ENCODE measurements around the gene OLIG3. TPM values are rescaled to one million over a fixed set of nuclear protein-coding genes. Genes with fewer than 3 reads are reported as not detected.

OLIG3 gene
- total RNA-seq, 1 experiment from 2014 or later: not detected

DNA sequence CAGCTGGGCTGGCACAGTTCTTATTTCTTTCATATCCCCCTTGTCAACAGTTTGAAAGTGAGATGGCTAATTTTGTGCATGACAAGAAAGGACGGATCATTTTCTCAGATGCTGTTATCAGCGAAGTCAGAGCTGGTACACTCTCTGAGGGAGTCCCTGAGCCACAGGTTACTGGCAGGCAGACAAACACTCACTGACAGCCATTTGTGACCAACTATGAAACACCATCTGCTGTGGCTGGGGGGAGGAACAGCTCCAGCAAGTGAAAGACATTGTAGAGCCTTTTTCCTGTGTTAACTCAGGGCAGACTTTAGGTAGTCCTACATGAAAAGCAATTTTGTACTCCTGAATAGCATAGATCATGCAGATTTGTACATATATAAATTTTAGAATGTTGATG lies 22.2 kb downstream of the OLIG3 start:
- Mint-ChIP-seq H3K27me3 (ENCODE audit: unreplicated experiment) (peaks cover 19% of the 10 kb centered on the region), H3K4me3 (ENCODE audit: low read depth, unreplicated experiment) (no peak overlapping the region), H3K9me3 (ENCODE audit: low read depth, unreplicated experiment) (no peaks in the 10 kb centered on the region), H3K4me1 (ENCODE audit: low read depth, unreplicated experiment) (no peaks in the 10 kb centered on the region), H3K36me3 (ENCODE audit: insufficient read depth, unreplicated experiment) (no peaks in the 10 kb centered on the region), H3K27ac (ENCODE audit: unreplicated experiment) (no peak overlapping the region)
- TF ChIP-seq, protein P1, sequence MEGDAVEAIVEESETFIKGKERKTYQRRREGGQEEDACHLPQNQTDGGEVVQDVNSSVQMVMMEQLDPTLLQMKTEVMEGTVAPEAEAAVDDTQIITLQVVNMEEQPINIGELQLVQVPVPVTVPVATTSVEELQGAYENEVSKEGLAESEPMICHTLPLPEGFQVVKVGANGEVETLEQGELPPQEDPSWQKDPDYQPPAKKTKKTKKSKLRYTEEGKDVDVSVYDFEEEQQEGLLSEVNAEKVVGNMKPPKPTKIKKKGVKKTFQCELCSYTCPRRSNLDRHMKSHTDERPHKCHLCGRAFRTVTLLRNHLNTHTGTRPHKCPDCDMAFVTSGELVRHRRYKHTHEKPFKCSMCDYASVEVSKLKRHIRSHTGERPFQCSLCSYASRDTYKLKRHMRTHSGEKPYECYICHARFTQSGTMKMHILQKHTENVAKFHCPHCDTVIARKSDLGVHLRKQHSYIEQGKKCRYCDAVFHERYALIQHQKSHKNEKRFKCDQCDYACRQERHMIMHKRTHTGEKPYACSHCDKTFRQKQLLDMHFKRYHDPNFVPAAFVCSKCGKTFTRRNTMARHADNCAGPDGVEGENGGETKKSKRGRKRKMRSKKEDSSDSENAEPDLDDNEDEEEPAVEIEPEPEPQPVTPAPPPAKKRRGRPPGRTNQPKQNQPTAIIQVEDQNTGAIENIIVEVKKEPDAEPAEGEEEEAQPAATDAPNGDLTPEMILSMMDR (IDR thresholded peaks at IDR 0.05; ENCODE audit: unreplicated experiment): no peak
- CTCF ChIA-PET: no interaction called here
- no peak for DNase-seq
- intact Hi-C loops (cut with micrococcal nuclease; ENCODE audit: unreplicated experiment): no loop called here
- BruUV-seq (replicated peaks): no TSS peak

DNA sequence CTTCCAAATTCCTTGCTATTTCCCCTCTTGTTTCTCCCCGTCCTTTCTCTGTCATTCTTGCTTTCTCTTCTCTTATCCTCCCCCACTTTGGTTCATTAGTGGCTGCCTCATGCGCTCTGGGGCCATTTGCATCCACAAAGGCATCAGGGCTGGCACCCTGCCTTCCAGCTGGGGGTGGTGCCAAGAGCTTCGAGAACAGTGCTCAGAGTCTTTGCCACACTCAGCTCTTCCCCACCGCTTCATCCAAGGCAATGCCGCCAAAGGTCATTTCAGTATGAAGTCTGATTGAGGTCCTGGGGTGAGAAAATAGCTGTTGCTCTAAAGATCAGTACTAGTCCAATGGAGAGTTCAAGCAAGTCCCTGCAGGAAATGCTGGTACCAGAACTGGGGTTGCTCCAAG lies 22.7 kb downstream of the OLIG3 start:
- intact Hi-C loops (cut with micrococcal nuclease; ENCODE audit: unreplicated experiment): no loop called here

DNA sequence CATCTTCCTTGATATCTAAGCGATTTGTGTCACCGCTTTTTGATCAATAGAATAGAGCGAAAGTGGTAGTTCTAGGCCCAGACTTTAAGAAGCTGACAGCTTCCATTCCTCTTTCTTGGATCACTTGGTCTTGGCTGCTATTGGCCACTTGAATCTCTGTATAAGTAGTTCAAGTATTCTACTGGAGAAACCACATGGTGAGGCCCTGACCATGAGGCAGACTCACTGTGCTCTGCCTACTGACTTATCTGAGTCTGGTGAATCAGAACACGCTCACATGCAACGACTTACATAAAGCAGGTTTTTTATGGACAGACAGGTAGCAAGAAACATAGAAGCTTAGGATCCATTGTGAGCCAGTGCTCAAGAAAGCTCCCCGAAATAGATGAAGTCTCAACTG lies 27.0 kb downstream of the OLIG3 start:
- Mint-ChIP-seq H3K4me1 (ENCODE audit: low read depth, unreplicated experiment) (no peaks in the 10 kb centered on the region), H3K27ac (ENCODE audit: unreplicated experiment) (no peak overlapping the region), H3K36me3 (ENCODE audit: insufficient read depth, unreplicated experiment) (no peaks in the 10 kb centered on the region), H3K9me3 (ENCODE audit: low read depth, unreplicated experiment) (no peaks in the 10 kb centered on the region), H3K4me3 (ENCODE audit: low read depth, unreplicated experiment) (no peak overlapping the region), H3K27me3 (ENCODE audit: unreplicated experiment) (peaks cover 36% of the 10 kb centered on the region)
- DNase-seq: no peak
- CTCF ChIA-PET: no interaction called here
- no TSS peak for BruUV-seq (replicated peaks)
- intact Hi-C loops (cut with micrococcal nuclease; ENCODE audit: unreplicated experiment): no loop called here
- TF ChIP-seq, protein P1 (IDR thresholded peaks at IDR 0.05; ENCODE audit: unreplicated experiment): no peak

More for the DNA sequence above, 22.7 kb downstream of the OLIG3 start:
- TF ChIP-seq, protein P1 (IDR thresholded peaks at IDR 0.05; ENCODE audit: unreplicated experiment): no peak
- H3K9me3 Mint-ChIP-seq (ENCODE audit: low read depth, unreplicated experiment): no peaks in the 10 kb centered on the region
- H3K27me3 Mint-ChIP-seq (ENCODE audit: unreplicated experiment): peaks cover 19% of the 10 kb centered on the region
- H3K36me3 Mint-ChIP-seq (ENCODE audit: insufficient read depth, unreplicated experiment): no peaks in the 10 kb centered on the region
- no peak overlapping the region for H3K4me3 Mint-ChIP-seq (ENCODE audit: low read depth, unreplicated experiment)
- H3K4me1 Mint-ChIP-seq (ENCODE audit: low read depth, unreplicated experiment): no peaks in the 10 kb centered on the region
- H3K27ac Mint-ChIP-seq (ENCODE audit: unreplicated experiment): no peak overlapping the region
- no TSS peak for BruUV-seq (replicated peaks)
- no peak for DNase-seq
- CTCF ChIA-PET: no interaction called here

DNA sequence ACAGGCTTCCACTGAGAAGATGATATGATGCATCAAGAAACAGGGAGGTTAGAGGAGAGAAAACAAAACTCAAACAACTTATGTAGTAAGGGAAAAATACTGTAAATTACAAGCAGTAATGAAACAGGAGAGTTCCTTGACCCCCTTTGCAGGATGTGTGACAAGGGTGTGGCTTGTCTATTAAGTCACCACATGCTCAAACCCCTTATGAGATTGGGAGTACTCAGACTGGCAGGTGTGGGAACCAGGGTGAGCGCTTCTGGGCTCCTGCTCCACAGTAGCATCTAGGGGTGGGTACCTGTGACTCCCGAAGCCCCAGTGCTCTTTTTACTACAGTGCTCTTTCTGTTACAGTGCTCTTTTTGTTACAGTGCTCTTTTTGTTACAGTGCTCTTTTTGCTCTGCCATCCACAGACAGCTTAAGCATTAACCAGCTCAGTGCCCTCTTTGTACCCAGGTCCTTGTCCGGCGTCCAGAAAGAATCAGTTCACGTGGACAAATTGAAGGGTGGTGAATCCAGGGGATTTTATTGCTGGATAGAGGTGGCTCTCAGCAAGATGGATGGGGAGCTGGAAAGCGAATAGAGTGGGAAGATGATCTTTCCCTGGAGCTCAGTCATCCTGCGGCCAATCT lies 28.7 kb downstream of the OLIG3 start:
- Mint-ChIP-seq H3K27me3 (ENCODE audit: unreplicated experiment) (peaks cover 26% of the 10 kb centered on the region), H3K4me1 (ENCODE audit: low read depth, unreplicated experiment) (no peaks in the 10 kb centered on the region), H3K36me3 (ENCODE audit: insufficient read depth, unreplicated experiment) (no peaks in the 10 kb centered on the region), H3K9me3 (ENCODE audit: low read depth, unreplicated experiment) (no peaks in the 10 kb centered on the region), H3K4me3 (ENCODE audit: low read depth, unreplicated experiment) (no peak overlapping the region), H3K27ac (ENCODE audit: unreplicated experiment) (no peak overlapping the region)
- no peak for DNase-seq
- TF ChIP-seq, protein P1 (IDR thresholded peaks at IDR 0.05; ENCODE audit: unreplicated experiment): no peak
- CTCF ChIA-PET: no interaction called here
- BruUV-seq (replicated peaks): no TSS peak
- intact Hi-C loops (cut with micrococcal nuclease; ENCODE audit: unreplicated experiment): no loop called here
